ENCODE measurements around the gene IVNS1ABP. TPM values are rescaled to one million over a fixed set of nuclear protein-coding genes. Genes with fewer than 3 reads are reported as not detected.

IVNS1ABP gene
- total and polyA plus RNA-seq, 4 donors, result 39.3 to 218 (median 114) TPM

DNA sequence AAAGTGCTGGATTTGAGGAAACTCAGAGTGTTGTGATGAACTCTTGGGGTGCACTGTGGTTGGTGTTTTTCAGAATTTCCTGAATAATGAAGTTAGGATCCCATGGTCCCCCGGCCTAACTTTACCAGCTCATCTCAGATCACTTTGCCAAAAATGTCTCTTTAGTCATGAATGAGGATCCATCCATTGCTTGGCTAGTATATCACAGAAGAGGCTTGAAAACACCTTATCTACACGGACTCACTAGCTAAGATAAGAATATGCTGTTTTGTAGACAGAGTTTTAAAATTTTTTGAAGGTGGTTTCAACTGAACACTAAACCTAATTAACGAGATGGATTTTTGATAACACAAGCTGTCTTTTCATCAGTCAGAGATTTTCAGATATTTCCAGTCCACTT lies 53.8 kb downstream of the IVNS1ABP start:
- H3K9me3 ChIP-seq (ENCODE audit: control insufficient read depth in 4 of 4, insufficient read depth in 3 of 4, low read length in 3 of 4), result no peaks in the 10 kb centered on the region
- ATAC-seq (ENCODE audit: insufficient read depth, low FRiP score) (no peak), DNase-seq (no peak)
- no peak overlapping the region for H3K27ac ChIP-seq (ENCODE audit: low read depth in 1 of 2, low read length in 1 of 2)
- TF ChIP-seq, protein P1, sequence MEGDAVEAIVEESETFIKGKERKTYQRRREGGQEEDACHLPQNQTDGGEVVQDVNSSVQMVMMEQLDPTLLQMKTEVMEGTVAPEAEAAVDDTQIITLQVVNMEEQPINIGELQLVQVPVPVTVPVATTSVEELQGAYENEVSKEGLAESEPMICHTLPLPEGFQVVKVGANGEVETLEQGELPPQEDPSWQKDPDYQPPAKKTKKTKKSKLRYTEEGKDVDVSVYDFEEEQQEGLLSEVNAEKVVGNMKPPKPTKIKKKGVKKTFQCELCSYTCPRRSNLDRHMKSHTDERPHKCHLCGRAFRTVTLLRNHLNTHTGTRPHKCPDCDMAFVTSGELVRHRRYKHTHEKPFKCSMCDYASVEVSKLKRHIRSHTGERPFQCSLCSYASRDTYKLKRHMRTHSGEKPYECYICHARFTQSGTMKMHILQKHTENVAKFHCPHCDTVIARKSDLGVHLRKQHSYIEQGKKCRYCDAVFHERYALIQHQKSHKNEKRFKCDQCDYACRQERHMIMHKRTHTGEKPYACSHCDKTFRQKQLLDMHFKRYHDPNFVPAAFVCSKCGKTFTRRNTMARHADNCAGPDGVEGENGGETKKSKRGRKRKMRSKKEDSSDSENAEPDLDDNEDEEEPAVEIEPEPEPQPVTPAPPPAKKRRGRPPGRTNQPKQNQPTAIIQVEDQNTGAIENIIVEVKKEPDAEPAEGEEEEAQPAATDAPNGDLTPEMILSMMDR (IDR thresholded peaks at IDR 0.05; ENCODE audit: control extremely low read depth, extremely low read depth), result no peak
- H3K27me3 ChIP-seq (ENCODE audit: control insufficient read depth in 3 of 3, insufficient read depth in 3 of 3, low read length in 2 of 3), result no peaks in the 10 kb centered on the region
- H3K4me3 ChIP-seq, result no peak overlapping the region
- WGBS, 2 donors, result 93 to 97% methylated on average over 3 of the region's 3 CpGs
- no peaks in the 10 kb centered on the region for H3K36me3 ChIP-seq (ENCODE audit: control insufficient read depth in 4 of 4, insufficient read depth in 4 of 4, low read length in 4 of 4)
- no peak overlapping the region for H3K9ac ChIP-seq (ENCODE audit: insufficient read depth in 1 of 2, low read length in 2 of 2)
- peaks cover 0 to 5% (median 0%) of the 10 kb centered on the region in 5 donors for H3K4me1 ChIP-seq (ENCODE audit: control insufficient read depth in 5 of 5, insufficient read depth in 5 of 5, low read length in 5 of 5)

DNA sequence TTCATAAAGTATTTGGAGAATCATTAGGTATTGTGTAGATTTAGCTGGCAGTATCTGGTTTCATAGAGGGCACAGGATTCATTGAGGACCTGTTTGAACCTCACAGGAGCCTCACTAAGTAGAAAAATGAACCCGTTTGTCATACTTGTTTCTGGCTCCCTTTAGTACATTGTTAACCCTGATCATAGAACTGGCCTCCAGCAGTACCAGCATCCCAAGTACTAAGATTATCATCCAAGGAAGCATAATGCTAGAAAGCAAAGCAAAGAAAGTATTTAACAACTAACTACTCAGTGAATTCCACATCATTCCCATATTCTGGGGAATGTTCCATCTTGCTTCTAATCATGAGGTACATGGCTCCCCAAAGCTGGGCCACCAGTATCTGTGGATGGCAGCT lies 54.9 kb downstream of the IVNS1ABP start:
- Histone ChIP-seq H3K9me3 (ENCODE audit: control insufficient read depth in 4 of 4, insufficient read depth in 3 of 4, low read length in 3 of 4) (no peaks in the 10 kb centered on the region), H3K27ac (ENCODE audit: low read depth in 1 of 2, low read length in 1 of 2) (no peak overlapping the region), H3K4me3 (no peak overlapping the region), H3K27me3 (ENCODE audit: control insufficient read depth in 3 of 3, insufficient read depth in 3 of 3, low read length in 2 of 3) (no peaks in the 10 kb centered on the region), H3K9ac (ENCODE audit: insufficient read depth in 1 of 2, low read length in 2 of 2) (no peak overlapping the region), H3K36me3 (ENCODE audit: control insufficient read depth in 4 of 4, insufficient read depth in 4 of 4, low read length in 4 of 4) (no peaks in the 10 kb centered on the region), H3K4me1 (ENCODE audit: control insufficient read depth in 5 of 5, insufficient read depth in 5 of 5, low read length in 5 of 5) (peaks cover 0 to 5% (median 0%) of the 10 kb centered on the region in 5 donors)
- DNase-seq (no peak), ATAC-seq (ENCODE audit: insufficient read depth, low FRiP score) (no peak)
- WGBS, 2 donors, result 96 to 100% methylated on average over 1 of the region's 1 CpG
- TF ChIP-seq, protein P1 (IDR thresholded peaks at IDR 0.05; ENCODE audit: control extremely low read depth, extremely low read depth), result no peak

DNA sequence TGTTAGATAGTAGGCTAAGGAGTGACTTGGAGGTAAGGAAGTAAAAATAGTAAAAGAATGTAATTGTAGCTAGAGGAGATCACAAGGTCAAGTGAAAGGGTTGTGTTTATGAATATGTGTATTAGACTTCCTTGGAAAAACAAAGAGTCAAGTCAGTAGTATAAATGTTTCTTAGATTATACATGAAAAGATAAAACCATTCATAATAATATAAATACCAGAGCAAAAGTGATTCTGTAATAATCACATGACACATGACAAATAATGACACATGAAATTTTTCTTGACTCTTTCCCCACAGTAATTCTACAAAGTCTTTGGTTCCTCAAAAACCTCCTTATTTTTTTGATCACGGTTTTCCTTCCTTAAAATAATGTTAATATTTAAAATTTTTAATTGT lies 56.4 kb downstream of the IVNS1ABP start:
- no peak for DNase-seq
- Histone ChIP-seq H3K27me3 (ENCODE audit: control insufficient read depth in 3 of 3, insufficient read depth in 3 of 3, low read length in 2 of 3) (no peaks in the 10 kb centered on the region), H3K9me3 (ENCODE audit: control insufficient read depth in 4 of 4, insufficient read depth in 3 of 4, low read length in 3 of 4) (no peaks in the 10 kb centered on the region), H3K27ac (ENCODE audit: low read depth in 1 of 2, low read length in 1 of 2) (no peak overlapping the region), H3K9ac (ENCODE audit: insufficient read depth in 1 of 2, low read length in 2 of 2) (no peak overlapping the region), H3K4me3 (no peak overlapping the region), H3K36me3 (ENCODE audit: control insufficient read depth in 4 of 4, insufficient read depth in 4 of 4, low read length in 4 of 4) (no peaks in the 10 kb centered on the region), H3K4me1 (ENCODE audit: control insufficient read depth in 5 of 5, insufficient read depth in 5 of 5, low read length in 5 of 5) (peaks cover 0 to 5% (median 0%) of the 10 kb centered on the region in 5 donors)
- TF ChIP-seq, protein P1 (IDR thresholded peaks at IDR 0.05; ENCODE audit: control extremely low read depth, extremely low read depth), result no peak
- WGBS, 2 donors, result 75 to 76% methylated on average over 1 of the region's 1 CpG
- no peak for ATAC-seq (ENCODE audit: insufficient read depth, low FRiP score)

DNA sequence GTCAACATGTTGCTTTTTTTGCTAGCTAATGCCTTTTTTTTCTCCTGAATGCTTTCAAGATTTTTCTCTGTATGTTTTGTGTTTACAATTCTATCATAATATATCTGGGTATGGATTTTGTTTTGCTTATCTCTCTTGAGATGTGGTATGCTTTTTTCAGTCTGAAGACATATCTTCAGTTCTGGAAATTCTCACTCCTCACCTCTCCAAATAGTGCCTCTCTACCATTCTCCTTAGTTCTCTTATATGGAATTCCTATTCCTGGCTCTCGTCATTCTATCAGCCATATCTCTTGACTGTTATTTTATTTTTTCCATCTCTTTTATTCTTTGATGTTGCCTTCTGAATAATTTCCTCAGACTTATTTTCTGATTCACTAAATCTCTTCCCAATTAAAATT lies 58.4 kb downstream of the IVNS1ABP start:
- no peaks in the 10 kb centered on the region for H3K27me3 ChIP-seq (ENCODE audit: control insufficient read depth in 3 of 3, insufficient read depth in 3 of 3, low read length in 2 of 3)
- no peak overlapping the region for H3K9ac ChIP-seq (ENCODE audit: insufficient read depth in 1 of 2, low read length in 2 of 2)
- peaks cover 0 to 5% (median 0%) of the 10 kb centered on the region in 5 donors for H3K4me1 ChIP-seq (ENCODE audit: control insufficient read depth in 5 of 5, insufficient read depth in 5 of 5, low read length in 5 of 5)
- 89 to 94% methylated on average over 1 of the region's 1 CpG for WGBS, 2 donors
- no peaks in the 10 kb centered on the region for H3K36me3 ChIP-seq (ENCODE audit: control insufficient read depth in 4 of 4, insufficient read depth in 4 of 4, low read length in 4 of 4)
- no peak for ATAC-seq (ENCODE audit: insufficient read depth, low FRiP score)
- no peak overlapping the region for H3K27ac ChIP-seq (ENCODE audit: low read depth in 1 of 2, low read length in 1 of 2)
- TF ChIP-seq, protein P1 (IDR thresholded peaks at IDR 0.05; ENCODE audit: control extremely low read depth, extremely low read depth), result no peak
- H3K4me3 ChIP-seq, result no peak overlapping the region
- DNase-seq, result no peak
- no peaks in the 10 kb centered on the region for H3K9me3 ChIP-seq (ENCODE audit: control insufficient read depth in 4 of 4, insufficient read depth in 3 of 4, low read length in 3 of 4)

Data from lung (tissue), 12 donors.